ENCODE results near the gene DUS1L.

Gene DUS1L

GRCh38 chr17:82088838-82089722, 23.5 kb upstream of the DUS1L start:
- no peak for DNase-seq (ENCODE audit: low read depth in 2 of 2, low spot score in 1 of 2)

DNA sequence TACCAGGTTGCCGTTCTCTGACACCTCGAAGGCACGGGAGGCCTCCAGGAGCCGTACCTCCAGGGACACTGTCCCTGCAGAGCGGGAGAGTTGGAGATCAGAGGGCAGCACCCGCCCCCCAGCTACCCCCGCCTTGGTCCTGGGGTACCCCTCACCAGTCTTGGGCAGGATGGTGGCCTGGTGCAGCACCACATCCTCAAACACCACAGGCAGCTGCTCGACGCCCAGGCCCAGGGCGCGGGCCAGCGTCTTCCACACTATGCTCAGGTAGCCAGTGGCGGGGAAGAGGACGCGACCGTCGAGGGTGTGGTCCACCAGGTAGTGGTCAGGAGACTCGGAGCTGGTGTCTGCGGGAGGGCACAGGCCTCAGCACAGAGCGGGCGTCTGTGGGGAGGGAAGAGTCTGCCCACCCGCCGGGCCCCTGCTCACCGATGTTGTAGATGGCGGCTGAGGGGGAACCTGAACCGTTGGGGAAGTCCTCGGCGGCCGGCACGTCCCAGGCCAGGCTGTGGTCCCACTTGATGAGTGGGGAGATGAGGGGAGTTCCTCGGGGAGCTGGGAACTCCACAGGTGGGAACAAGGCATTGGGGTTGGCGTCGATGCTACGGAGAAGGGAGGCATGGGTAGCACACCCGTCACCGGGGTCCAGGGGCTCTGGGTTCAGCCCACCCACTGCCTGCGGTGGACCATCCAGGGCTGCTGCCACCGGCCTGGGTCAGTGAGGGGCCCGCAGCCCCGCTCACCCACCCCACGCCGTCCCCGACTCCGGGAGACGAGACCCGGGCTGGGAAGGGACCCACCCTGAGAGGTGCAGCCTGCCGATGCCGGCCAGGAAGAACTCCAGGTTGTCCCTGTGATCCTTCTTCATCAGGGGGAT, 22.6 kb upstream of the DUS1L start:
- DNase-seq (ENCODE audit: low read depth in 2 of 2, low spot score in 1 of 2): no peak

DNA sequence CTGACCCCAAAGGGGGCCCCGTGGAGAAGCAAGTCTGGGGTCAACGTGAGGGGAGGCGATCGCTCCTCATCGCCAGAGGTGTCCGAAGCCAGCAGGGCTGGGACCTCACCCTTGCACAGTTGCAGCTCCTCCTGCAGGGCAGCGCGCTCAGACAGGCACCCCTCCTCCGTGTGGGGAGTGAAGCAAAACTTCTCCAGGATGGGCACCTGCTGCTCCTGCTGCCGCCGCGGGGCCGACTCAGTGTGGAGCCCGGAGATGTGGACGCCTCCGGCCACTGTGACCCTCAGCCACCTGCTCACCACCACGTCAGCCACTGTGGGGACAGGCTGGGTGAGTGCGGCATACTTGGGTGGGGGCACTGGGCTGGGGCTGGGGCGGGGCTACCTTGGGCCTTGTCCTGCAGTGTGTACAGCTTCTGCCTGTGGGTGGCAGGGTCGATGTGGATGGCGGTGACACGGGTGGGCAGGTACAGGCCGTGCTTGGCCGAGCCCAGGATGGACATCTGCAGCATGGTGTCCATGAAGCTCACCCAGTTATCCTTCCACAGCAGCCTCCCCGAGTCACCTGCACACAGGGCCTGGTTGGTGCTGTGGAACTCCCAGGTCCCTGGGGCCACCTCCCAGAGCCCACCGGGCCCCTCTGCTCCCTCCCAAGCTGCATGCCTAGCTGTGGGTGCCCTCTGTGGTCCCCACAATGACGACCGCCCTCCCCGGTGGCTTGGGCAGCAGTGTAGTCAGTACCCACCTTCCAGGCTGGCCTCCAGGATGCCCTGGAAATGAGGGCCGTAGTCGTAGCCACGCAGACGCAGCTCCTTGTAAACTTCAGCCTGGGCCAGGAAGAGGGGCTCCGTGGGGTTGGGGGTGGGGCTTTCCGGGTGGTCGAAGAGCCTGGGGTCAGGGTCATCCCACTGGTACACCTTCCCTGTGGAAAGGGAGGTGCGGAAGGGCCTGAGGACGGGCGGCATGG, 21.6 kb upstream of the DUS1L start:
- no peak for DNase-seq (ENCODE audit: low read depth in 2 of 2, low spot score in 1 of 2)

- DNase-seq (ENCODE audit: low read depth in 2 of 2, low spot score in 1 of 2): no peak
Measured at GRCh38 chr17:82085931-82086764, 20.5 kb upstream of the DUS1L start.

- DNase-seq (ENCODE audit: low read depth in 2 of 2, low spot score in 1 of 2): no peak
Measured at GRCh38 chr17:82085031-82085861, 19.6 kb upstream of the DUS1L start.

DNA sequence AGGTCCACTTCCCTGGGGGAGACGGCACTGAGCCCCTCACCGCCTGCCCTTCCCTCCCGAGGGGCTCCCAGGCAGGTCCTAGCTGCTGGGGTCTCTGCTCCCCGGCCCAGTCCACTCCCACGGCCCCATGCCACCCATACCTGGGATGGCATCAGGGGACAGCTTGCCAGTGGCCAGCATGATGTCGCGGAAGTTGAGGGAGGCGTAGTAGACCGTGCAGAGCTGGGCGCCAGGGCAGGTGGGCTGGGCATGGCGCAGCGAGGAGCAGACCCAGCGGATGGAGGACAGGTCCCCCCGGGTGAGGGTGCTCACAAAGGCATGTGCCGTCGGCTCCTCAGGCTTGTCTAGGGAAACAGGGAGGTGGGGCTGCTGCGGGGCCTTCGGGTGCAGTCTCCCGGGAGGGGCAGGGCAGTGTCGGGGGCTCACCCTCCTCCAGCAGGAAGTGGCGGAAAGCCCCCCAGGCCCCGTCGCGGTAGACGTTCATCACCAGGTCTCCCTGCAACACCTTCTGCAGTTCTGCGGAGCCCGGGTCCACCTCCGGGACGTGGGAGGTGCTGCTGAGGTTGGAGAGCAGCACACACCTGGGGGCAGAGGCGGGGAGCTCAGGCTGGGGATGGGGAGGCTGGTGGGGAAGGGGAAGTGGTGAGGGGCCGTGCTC, 18.9 kb upstream of the DUS1L start:
- DNase-seq (ENCODE audit: low read depth in 2 of 2, low spot score in 1 of 2): no peak

GRCh38 chr17:82083533-82084359, 18.1 kb upstream of the DUS1L start:
- DNase-seq (ENCODE audit: low read depth in 2 of 2, low spot score in 1 of 2): no peak

DNA sequence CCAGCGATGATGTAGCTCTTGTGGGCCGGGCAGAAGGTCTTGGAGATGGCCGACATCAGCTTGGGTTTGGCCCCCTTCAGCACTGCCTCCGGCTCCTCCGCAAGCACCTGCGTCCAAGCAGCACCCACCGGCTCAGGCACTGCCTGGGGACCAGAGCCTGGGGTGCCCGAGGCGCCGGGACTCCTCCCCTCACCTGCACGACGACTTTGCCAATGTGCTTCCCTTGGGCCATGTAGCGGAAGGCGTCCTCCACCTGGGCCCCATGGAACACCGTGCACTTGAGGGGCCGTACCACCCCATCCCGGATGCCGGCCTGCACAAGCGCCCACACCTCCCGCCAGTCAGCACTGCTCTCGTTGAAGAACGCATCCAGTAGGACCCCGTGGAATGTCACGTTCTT, 17.4 kb upstream of the DUS1L start:
- no peak for DNase-seq (ENCODE audit: low read depth in 2 of 2, low spot score in 1 of 2)

GRCh38 chr17:82082456-82082855, 16.9 kb upstream of the DUS1L start:
- no peak for DNase-seq (ENCODE audit: low read depth in 2 of 2, low spot score in 1 of 2)

DNA sequence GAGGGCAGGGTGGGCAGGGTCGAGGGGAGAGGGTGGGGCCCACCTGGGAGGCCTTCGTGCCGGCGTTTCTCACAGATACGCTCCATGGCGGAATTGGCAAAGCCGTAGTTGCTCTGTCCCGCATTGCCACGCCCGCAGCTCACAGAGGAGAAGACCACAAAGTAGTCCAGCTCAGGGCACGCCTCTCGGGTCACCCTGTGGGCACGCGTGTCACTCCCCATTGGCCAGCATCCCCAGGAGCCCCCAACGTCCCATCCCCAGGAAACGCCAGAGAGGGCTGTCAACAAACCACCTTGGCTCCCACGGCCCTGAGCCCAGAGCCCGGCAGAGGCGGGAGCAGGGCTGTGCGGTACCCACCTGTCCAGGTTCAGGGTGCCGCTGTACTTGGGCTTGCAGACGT, 16.4 kb upstream of the DUS1L start:
- DNase-seq (ENCODE audit: low read depth in 2 of 2, low spot score in 1 of 2): no peak

DNA sequence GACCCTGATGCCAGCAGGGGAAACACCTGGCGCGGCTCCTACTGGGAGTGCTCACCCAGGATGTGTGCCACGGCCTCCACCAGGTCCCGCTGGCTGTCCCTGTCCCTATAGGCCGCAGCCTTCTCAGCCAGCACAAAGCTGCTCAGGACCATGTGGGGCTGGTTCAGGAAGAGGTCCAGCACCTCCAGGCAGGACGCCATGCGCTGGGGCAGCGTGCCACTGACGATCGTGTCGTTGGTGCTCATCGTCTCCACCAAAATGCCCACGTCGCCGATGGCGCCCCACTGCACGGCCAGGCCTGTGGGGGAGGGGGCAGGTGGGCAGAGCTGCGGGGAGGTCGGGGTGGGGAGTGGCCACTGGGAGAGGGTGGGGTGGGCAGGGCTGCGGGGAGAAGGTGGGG, 15.9 kb upstream of the DUS1L start:
- no peak for DNase-seq (ENCODE audit: low read depth in 2 of 2, low spot score in 1 of 2)

DNA sequence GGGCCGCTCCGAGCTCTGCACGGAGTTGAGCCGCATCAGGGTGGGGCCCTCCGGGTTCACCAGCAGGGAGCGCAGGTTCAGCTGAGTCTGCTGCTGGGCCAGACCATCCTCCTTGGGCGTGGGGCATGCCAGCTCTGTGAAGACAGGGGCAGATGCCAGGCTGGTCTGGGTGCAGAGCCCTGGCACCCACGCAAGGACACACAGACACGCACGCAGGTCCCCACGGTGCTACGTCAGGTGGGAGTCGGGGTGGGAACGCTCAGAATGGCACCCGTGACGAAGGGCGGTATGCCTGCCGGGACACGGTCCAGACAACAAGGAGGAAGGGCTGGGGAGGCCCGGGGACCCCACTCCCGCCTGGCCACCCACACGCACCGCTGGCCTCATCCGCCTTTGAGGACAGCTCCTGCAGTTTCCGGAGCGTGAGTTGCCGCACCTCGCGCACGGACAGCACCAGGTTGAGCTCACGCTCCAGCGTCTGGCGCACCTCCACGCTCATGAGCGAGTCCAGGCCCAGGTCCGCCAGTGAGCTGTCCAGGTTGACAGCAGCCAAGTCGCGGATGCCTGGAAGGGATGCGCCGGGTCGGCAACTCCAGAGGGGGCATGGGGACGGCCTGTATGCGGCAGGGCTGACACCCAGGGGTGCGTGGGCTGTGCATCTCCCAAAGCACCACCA, 15.3 kb upstream of the DUS1L start:
- DNase-seq (ENCODE audit: low read depth in 2 of 2, low spot score in 1 of 2): no peak

DNA sequence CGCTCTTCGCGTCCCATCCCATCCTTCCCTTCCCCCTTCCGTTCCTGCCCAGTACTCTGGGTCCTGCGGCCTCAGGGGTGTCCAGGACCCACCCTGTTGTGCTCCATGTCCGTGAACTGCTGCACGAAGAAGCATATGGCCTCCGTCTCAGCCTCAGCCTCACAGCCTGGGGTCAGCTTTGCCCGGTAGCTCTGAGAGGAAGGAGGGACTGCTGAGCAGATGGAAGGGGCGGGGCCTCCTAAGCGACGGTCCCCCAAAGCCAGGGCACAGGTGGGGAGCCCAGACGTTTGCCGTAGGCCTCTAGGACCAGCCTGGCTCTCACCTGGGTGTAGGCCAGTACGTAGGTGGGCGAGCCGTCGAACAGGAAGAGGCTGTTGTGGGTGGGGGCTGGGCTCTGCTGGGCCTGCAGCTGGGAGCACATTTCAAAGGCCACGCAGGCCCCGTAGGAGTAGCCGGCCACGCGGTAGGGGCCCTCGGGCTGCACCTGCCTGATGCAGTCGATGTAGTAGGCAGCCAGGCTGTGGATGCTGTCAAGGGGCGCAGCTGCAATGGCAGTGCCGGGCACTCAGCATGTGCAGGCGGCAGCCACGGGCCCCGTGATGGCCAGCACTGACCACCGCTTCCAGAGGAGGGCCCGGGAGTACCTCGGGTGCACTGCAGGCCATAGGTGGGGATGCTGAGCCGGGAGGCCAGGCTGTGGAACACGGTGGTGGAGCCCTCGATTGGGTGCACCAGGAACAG, 14.6 kb upstream of the DUS1L start:
- no peak for DNase-seq (ENCODE audit: low read depth in 2 of 2, low spot score in 1 of 2)

GRCh38 chr17:82079001-82079677, 13.5 kb upstream of the DUS1L start:
- no peak for DNase-seq (ENCODE audit: low read depth in 2 of 2, low spot score in 1 of 2)

- no peak for DNase-seq (ENCODE audit: low read depth in 2 of 2, low spot score in 1 of 2)
Measured at GRCh38 chr17:82078433-82078832, 12.8 kb upstream of the DUS1L start.
